Heart left ventricle (tissue), 13 donors: ENCODE results near the gene TCP11L2.

ENCODE experiments used
- POLR2A ChIP-seq, 2 donors: fragments of 450-650 bp; IDR thresholded peaks; one replicate each; pipeline ENCODE4 v1.6.1; 2017; ENCODE audit warnings: antibody characterized with exemption in 2 of 2, mild to moderate bottlenecking in 2 of 2, moderate library complexity in 2 of 2
- TF ChIP-seq, protein P1 (sequence below), 12 donors: fragments of 200-600 bp; sonication (generic) in 4 of 12; IDR thresholded peaks; one replicate each; pipeline versions ENCODE4 v1.5.0 to v1.8.0; 2018 to 2022; ENCODE audit warnings: antibody characterized with exemption in 12 of 12, mild to moderate bottlenecking in 5 of 12
- donor health status: ischemic (EF 13 %, LVEDD 7.1; RV severe dilation, severe dysfunction).
- donor health status: DM: no; HTN: yes; CAD: no.
- donor health status: DM: no; HTN: no; CAD: no.
- donor health status: ischemic (EF 25% LVEDD 6.9; RV normal size, moderate dysfunction).
- donor health status: ischemic (EF 25% LVEDD 5.7; RV mildly dilated, moderate dysfunction).
- donor health status: ischemic (EF 35%, LVEDD 5.7; RV mildly dilated, moderate dysfunction).
- donor health status: nonischemic (EF 11% LVEDD 7.7; RV severe dilation, severe dysfunction).
- donor health status: DM: yes; HTN: yes; CAD: no.
- donor health status: PGD.
- donor health status: ischemic (EF 29% LVEDD 5.4; RV normal size, mild dysfunction).
- donor health status: nonischemic (EF 23%, LVEDD 6.1; RV moderate dilation, normal function).

DNA sequence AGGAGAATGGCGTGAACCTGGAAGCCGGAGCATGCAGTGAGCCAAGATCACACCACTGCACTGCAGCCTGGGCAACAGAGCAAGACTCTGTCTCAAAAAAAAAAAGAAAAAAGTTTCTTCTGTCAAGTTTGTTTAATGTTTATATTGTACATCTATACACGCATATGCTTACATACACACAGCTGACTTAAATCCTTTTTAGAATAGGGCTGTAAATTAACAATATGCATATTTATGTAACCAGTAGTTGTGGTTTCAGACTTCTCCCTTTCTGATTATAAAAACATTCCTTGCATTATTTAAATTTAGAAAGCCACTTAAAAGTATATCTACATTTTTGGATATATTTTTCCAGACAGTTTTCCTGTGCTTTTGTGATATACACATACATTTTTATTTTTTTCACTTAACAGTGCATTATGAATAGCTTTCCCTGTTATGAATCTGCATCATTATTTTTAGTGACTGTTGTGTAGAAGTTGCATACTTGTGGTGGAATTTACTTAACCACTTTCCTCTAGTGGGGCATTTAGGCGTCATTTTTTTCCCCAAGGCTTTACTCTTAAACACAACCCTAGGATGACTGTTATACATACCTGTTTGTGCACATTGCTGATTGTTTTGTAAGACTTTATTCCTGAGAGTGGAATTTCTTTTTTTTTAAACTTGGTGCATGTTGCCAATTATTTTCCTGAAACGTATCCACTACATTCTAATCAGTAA is 84.4 kb downstream of the TCP11L2 start:
- TF ChIP-seq, protein P1, sequence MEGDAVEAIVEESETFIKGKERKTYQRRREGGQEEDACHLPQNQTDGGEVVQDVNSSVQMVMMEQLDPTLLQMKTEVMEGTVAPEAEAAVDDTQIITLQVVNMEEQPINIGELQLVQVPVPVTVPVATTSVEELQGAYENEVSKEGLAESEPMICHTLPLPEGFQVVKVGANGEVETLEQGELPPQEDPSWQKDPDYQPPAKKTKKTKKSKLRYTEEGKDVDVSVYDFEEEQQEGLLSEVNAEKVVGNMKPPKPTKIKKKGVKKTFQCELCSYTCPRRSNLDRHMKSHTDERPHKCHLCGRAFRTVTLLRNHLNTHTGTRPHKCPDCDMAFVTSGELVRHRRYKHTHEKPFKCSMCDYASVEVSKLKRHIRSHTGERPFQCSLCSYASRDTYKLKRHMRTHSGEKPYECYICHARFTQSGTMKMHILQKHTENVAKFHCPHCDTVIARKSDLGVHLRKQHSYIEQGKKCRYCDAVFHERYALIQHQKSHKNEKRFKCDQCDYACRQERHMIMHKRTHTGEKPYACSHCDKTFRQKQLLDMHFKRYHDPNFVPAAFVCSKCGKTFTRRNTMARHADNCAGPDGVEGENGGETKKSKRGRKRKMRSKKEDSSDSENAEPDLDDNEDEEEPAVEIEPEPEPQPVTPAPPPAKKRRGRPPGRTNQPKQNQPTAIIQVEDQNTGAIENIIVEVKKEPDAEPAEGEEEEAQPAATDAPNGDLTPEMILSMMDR (IDR thresholded peaks at IDR 0.05), result no peak
- no peak for TF ChIP-seq POLR2A (IDR thresholded peaks at IDR 0.05)
